ENCODE results near the gene COX6A2. TPM values are rescaled to one million over a fixed set of nuclear protein-coding genes. Genes with fewer than 3 reads are reported as not detected.
"Not testable (repeated sequence)": the region's sequence is repeated elsewhere in the genome, so short reads cannot be mapped to it uniquely, and the experiment has no call there.

The COX6A2 gene
- polyA plus RNA-seq, 1 donor = 7.8 TPM

- DNase-seq = no peak
- Histone ChIP-seq H3K36me3 (ENCODE audit: control insufficient read depth, insufficient read depth, low read length) (no peaks in the 10 kb centered on the region), H3K9me3 (ENCODE audit: control insufficient read depth, low read depth, low read length) (no peaks in the 10 kb centered on the region), H3K27ac (ENCODE audit: low read length) (no peak overlapping the region), H3K4me1 (ENCODE audit: control insufficient read depth, insufficient read depth, low read length) (no peaks in the 10 kb centered on the region), H3K4me3 (ENCODE audit: low read length) (no peak overlapping the region), H3K27me3 (ENCODE audit: control insufficient read depth, insufficient read depth, low read length) (no peaks in the 10 kb centered on the region)
- WGBS (ENCODE audit: insufficient coverage, low lambda C conversion rate) = no CpG with 5 or more reads among the region's 6 CpGs
Measured at GRCh38 chr16:31421587-31421986, 6.6 kb downstream of the COX6A2 start.

GRCh38 chr16:31420037-31420436, 8.1 kb downstream of the COX6A2 start:
- DNase-seq = no peak
- no peaks in the 10 kb centered on the region for H3K4me1 ChIP-seq (ENCODE audit: control insufficient read depth, insufficient read depth, low read length)
- no peaks in the 10 kb centered on the region for H3K9me3 ChIP-seq (ENCODE audit: control insufficient read depth, low read depth, low read length)
- no CpG with 5 or more reads among the region's 3 CpGs for WGBS (ENCODE audit: insufficient coverage, low lambda C conversion rate)
- H3K27ac ChIP-seq (ENCODE audit: low read length) = no peak overlapping the region
- H3K4me3 ChIP-seq (ENCODE audit: low read length) = no peak overlapping the region
- no peaks in the 10 kb centered on the region for H3K36me3 ChIP-seq (ENCODE audit: control insufficient read depth, insufficient read depth, low read length)
- H3K27me3 ChIP-seq (ENCODE audit: control insufficient read depth, insufficient read depth, low read length) = peaks cover 3% of the 10 kb centered on the region

- 71% methylated on average over 1 of the region's 5 CpGs for WGBS (ENCODE audit: insufficient coverage, low lambda C conversion rate)
- Histone ChIP-seq H3K27ac (ENCODE audit: low read length) (no peak overlapping the region), H3K27me3 (ENCODE audit: control insufficient read depth, insufficient read depth, low read length) (peaks cover 3% of the 10 kb centered on the region), H3K4me3 (ENCODE audit: low read length) (no peak overlapping the region), H3K4me1 (ENCODE audit: control insufficient read depth, insufficient read depth, low read length) (no peaks in the 10 kb centered on the region), H3K36me3 (ENCODE audit: control insufficient read depth, insufficient read depth, low read length) (no peaks in the 10 kb centered on the region), H3K9me3 (ENCODE audit: control insufficient read depth, low read depth, low read length) (no peaks in the 10 kb centered on the region)
- no peak for DNase-seq
Measured at GRCh38 chr16:31417916-31418315, 10.2 kb downstream of the COX6A2 start.

- not testable (repeated sequence) for H3K36me3 ChIP-seq (ENCODE audit: control insufficient read depth, insufficient read depth, low read length); DNase-seq; H3K9me3 ChIP-seq (ENCODE audit: control insufficient read depth, low read depth, low read length); H3K4me1 ChIP-seq (ENCODE audit: control insufficient read depth, insufficient read depth, low read length); H3K4me3 ChIP-seq (ENCODE audit: low read length); H3K27me3 ChIP-seq (ENCODE audit: control insufficient read depth, insufficient read depth, low read length); H3K27ac ChIP-seq (ENCODE audit: low read length)
- 100% methylated on average over 1 of the region's 2 CpGs for WGBS (ENCODE audit: insufficient coverage, low lambda C conversion rate)
Measured at GRCh38 chr16:31417036-31417435, 11.1 kb downstream of the COX6A2 start.

- Histone ChIP-seq H3K36me3 (ENCODE audit: control insufficient read depth, insufficient read depth, low read length) (no peaks in the 10 kb centered on the region), H3K4me1 (ENCODE audit: control insufficient read depth, insufficient read depth, low read length) (no peaks in the 10 kb centered on the region), H3K27me3 (ENCODE audit: control insufficient read depth, insufficient read depth, low read length) (peaks cover 3% of the 10 kb centered on the region), H3K27ac (ENCODE audit: low read length) (no peak overlapping the region), H3K9me3 (ENCODE audit: control insufficient read depth, low read depth, low read length) (no peaks in the 10 kb centered on the region), H3K4me3 (ENCODE audit: low read length) (no peak overlapping the region)
- WGBS (ENCODE audit: insufficient coverage, low lambda C conversion rate) = no CpG with 5 or more reads among the region's 11 CpGs
- DNase-seq = no peak
Measured at GRCh38 chr16:31416371-31416770, 11.8 kb downstream of the COX6A2 start.

- H3K27ac ChIP-seq (ENCODE audit: low read length) = no peak overlapping the region
- H3K9me3 ChIP-seq (ENCODE audit: control insufficient read depth, low read depth, low read length) = no peaks in the 10 kb centered on the region
- no CpG with 5 or more reads among the region's 4 CpGs for WGBS (ENCODE audit: insufficient coverage, low lambda C conversion rate)
Measured at GRCh38 chr16:31414706-31415105, 13.5 kb downstream of the COX6A2 start.

GRCh38 chr16:31413943-31414342, 14.2 kb downstream of the COX6A2 start:
- Histone ChIP-seq H3K4me1 (ENCODE audit: control insufficient read depth, insufficient read depth, low read length) (no peaks in the 10 kb centered on the region), H3K9me3 (ENCODE audit: control insufficient read depth, low read depth, low read length) (no peaks in the 10 kb centered on the region), H3K27ac (ENCODE audit: low read length) (no peak overlapping the region), H3K4me3 (ENCODE audit: low read length) (no peak overlapping the region), H3K27me3 (ENCODE audit: control insufficient read depth, insufficient read depth, low read length) (peaks cover 3% of the 10 kb centered on the region), H3K36me3 (ENCODE audit: control insufficient read depth, insufficient read depth, low read length) (no peaks in the 10 kb centered on the region)
- 87% methylated on average over 2 of the region's 4 CpGs for WGBS (ENCODE audit: insufficient coverage, low lambda C conversion rate)
- no peak for DNase-seq

More at GRCh38 chr16:31414706-31415105, 13.5 kb downstream of the COX6A2 start:
- no peak for DNase-seq
- peaks cover 3% of the 10 kb centered on the region for H3K27me3 ChIP-seq (ENCODE audit: control insufficient read depth, insufficient read depth, low read length)
- no peaks in the 10 kb centered on the region for H3K36me3 ChIP-seq (ENCODE audit: control insufficient read depth, insufficient read depth, low read length)
- no peak overlapping the region for H3K4me3 ChIP-seq (ENCODE audit: low read length)
- no peaks in the 10 kb centered on the region for H3K4me1 ChIP-seq (ENCODE audit: control insufficient read depth, insufficient read depth, low read length)

GRCh38 chr16:31413381-31413780, 14.8 kb downstream of the COX6A2 start:
- DNase-seq = no peak
- no peak overlapping the region for H3K27ac ChIP-seq (ENCODE audit: low read length)
- no CpG with 5 or more reads among the region's 5 CpGs for WGBS (ENCODE audit: insufficient coverage, low lambda C conversion rate)
- no peaks in the 10 kb centered on the region for H3K36me3 ChIP-seq (ENCODE audit: control insufficient read depth, insufficient read depth, low read length)
- H3K9me3 ChIP-seq (ENCODE audit: control insufficient read depth, low read depth, low read length) = no peaks in the 10 kb centered on the region
- H3K4me1 ChIP-seq (ENCODE audit: control insufficient read depth, insufficient read depth, low read length) = no peaks in the 10 kb centered on the region
- no peak overlapping the region for H3K4me3 ChIP-seq (ENCODE audit: low read length)
- H3K27me3 ChIP-seq (ENCODE audit: control insufficient read depth, insufficient read depth, low read length) = peaks cover 3% of the 10 kb centered on the region

GRCh38 chr16:31412750-31413149, 15.4 kb downstream of the COX6A2 start:
- Histone ChIP-seq H3K27ac (ENCODE audit: low read length) (no peak overlapping the region), H3K4me3 (ENCODE audit: low read length) (no peak overlapping the region), H3K36me3 (ENCODE audit: control insufficient read depth, insufficient read depth, low read length) (no peaks in the 10 kb centered on the region), H3K4me1 (ENCODE audit: control insufficient read depth, insufficient read depth, low read length) (no peaks in the 10 kb centered on the region), H3K27me3 (ENCODE audit: control insufficient read depth, insufficient read depth, low read length) (peaks cover 3% of the 10 kb centered on the region), H3K9me3 (ENCODE audit: control insufficient read depth, low read depth, low read length) (no peaks in the 10 kb centered on the region)
- no peak for DNase-seq
- no CpG with 5 or more reads among the region's 10 CpGs for WGBS (ENCODE audit: insufficient coverage, low lambda C conversion rate)

GRCh38 chr16:31411024-31411844, 16.9 kb downstream of the COX6A2 start:
- no peaks in the 10 kb centered on the region for H3K4me1 ChIP-seq (ENCODE audit: control insufficient read depth, insufficient read depth, low read length)
- WGBS (ENCODE audit: insufficient coverage, low lambda C conversion rate) = 80% methylated on average over 2 of the region's 22 CpGs
- no peak overlapping the region for H3K27ac ChIP-seq (ENCODE audit: low read length)
- no peaks in the 10 kb centered on the region for H3K36me3 ChIP-seq (ENCODE audit: control insufficient read depth, insufficient read depth, low read length)
- no peak overlapping the region for H3K4me3 ChIP-seq (ENCODE audit: low read length)
- H3K27me3 ChIP-seq (ENCODE audit: control insufficient read depth, insufficient read depth, low read length) = no peaks in the 10 kb centered on the region
- no peak for DNase-seq
- H3K9me3 ChIP-seq (ENCODE audit: control insufficient read depth, low read depth, low read length) = no peaks in the 10 kb centered on the region

GRCh38 chr16:31410082-31410481, 18.1 kb downstream of the COX6A2 start:
- Histone ChIP-seq H3K9me3 (ENCODE audit: control insufficient read depth, low read depth, low read length) (no peaks in the 10 kb centered on the region), H3K27me3 (ENCODE audit: control insufficient read depth, insufficient read depth, low read length) (no peaks in the 10 kb centered on the region), H3K27ac (ENCODE audit: low read length) (no peak overlapping the region), H3K36me3 (ENCODE audit: control insufficient read depth, insufficient read depth, low read length) (no peaks in the 10 kb centered on the region), H3K4me1 (ENCODE audit: control insufficient read depth, insufficient read depth, low read length) (no peaks in the 10 kb centered on the region), H3K4me3 (ENCODE audit: low read length) (no peak overlapping the region)
- DNase-seq = no peak
- WGBS (ENCODE audit: insufficient coverage, low lambda C conversion rate) = no CpG with 5 or more reads among the region's 9 CpGs
